SH-SY5Y (cell line): Measurements from ENCODE around the gene RAI14.

Experiments used
- GATA2 ChIP-seq: IDR thresholded peaks from 2 replicates; pipeline ENCODE4 v1.6.1; 2011; ENCODE audit warnings: mild to moderate bottlenecking, low read depth, low read length
- GATA3 ChIP-seq: IDR thresholded peaks from 2 replicates; pipeline ENCODE4 v1.6.1; 2011; ENCODE audit warnings: low read depth, mild to moderate bottlenecking, low read length, moderate library complexity

The RAI14 gene

GRCh38 chr5:34804913-34805312, 148.8 kb downstream of the RAI14 start:
- TF ChIP-seq GATA2 (no peak), GATA3 (no peak)

GRCh38 chr5:34806532-34806931, 150.4 kb downstream of the RAI14 start:
- TF ChIP-seq GATA3 = no peak
- TF ChIP-seq GATA2 = no peak

DNA sequence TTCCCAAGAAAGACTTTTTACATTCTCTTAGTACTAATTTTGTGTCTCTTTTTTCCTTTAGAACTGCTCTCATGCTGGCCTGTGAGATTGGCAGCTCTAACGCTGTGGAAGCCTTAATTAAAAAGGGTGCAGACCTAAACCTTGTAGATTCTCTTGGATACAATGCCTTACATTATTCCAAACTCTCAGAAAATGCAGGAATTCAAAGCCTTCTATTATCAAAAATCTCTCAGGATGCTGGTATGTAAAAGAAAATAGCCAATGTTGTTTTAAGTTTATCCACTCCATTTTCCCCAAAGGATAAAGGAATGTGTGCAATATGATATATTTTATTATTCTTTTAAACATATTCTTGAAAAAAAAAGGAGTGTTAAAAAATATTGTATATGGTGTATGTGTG, 155.6 kb downstream of the RAI14 start:
- TF ChIP-seq GATA2 = no peak
- no peak for TF ChIP-seq GATA3

DNA sequence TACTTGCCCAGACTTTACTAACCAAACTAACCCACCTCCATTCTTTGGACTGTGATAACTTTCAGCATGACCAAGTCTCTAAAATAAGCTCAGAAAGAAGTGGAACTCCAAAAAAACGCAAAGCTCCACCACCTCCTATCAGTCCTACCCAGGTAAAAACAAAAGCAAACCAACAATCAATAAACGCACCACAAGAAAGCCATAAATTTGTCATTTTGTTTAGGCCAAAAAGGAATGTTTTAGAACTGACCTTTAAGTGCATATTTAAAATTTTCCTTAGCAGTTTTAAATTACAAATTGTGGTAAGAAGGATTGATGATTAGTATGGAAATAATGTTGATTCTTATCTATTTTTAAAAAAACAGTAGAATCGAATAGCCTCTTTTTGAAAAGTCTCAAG, 157.4 kb downstream of the RAI14 start:
- TF ChIP-seq GATA3 (no peak), GATA2 (no peak)

GRCh38 chr5:34817558-34818351, 161.6 kb downstream of the RAI14 start:
- no peak for TF ChIP-seq GATA3
- no peak for TF ChIP-seq GATA2

- TF ChIP-seq GATA3 = no peak
- no peak for TF ChIP-seq GATA2
Observed at GRCh38 chr5:34818717-34819116, 162.6 kb downstream of the RAI14 start.

- TF ChIP-seq GATA2 (no peak), GATA3 (no peak)
Observed at GRCh38 chr5:34820593-34820992, 164.5 kb downstream of the RAI14 start.

DNA sequence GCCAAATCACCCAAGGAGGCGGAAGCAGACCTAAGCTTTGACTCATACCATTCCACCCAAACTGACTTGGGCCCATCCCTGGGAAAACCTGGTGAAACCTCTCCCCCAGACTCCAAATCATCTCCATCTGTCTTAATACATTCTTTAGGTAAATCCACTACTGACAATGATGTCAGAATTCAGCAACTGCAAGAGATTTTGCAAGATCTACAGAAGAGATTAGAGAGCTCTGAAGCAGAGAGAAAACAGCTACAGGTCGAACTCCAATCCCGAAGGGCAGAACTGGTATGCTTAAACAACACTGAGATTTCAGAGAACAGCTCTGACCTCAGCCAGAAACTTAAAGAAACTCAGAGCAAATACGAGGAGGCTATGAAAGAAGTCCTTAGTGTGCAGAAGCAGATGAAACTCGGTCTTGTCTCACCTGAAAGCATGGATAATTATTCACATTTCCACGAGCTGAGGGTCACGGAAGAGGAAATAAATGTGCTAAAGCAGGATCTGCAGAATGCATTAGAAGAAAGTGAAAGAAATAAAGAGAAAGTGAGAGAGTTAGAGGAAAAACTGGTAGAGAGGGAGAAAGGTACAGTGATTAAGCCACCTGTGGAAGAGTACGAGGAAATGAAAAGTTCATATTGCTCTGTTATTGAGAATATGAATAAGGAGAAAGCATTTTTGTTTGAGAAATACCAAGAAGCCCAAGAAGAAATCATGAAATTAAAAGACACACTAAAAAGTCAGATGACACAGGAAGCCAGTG, 167.0 kb downstream of the RAI14 start:
- TF ChIP-seq GATA3 (no peak), GATA2 (no peak)

- no peak for TF ChIP-seq GATA2
- TF ChIP-seq GATA3 = no peak
Observed at GRCh38 chr5:34826347-34826746, 170.2 kb downstream of the RAI14 start.

DNA sequence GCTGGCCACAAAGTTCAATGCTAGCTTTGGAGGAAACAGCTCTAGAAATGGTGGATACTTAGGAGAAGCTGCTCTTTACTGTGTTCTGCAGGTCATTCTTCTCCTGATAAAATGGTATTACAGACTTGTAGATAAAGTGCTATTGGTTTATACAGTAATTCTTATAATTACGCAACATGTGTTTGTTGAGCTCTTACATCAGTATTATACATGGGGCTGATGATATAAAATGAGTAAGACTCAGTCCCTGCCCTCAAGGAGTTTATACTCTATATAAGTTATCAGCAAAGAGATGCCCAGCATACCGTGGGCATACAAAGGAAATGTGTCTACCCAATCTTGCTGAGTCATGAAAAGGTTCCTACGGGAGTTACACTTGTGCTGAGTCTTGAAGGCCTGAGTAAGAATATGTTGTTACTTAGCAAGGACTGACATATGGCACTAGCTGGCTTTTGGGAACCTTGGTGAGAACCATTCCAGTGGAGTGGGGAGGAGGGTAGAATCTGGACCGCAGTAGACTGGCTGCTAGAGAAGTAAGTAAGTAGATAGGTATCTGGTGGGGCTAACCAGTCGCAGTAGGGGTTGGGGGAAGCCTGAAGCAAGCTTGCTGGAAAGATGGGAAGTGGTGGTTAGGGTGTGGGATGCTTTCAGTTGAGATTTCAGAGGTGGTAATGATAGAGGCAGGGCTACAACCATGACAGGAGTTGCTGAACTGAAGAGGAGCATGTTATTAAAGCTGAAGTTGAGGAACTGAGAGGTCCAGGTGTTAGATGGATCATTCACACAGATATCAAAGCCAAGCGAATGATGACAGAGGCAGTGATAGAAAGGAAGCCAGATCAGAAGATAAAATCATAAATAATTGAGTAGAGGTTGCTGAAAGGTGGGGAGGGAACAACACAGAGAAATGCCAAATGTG, 171.7 kb downstream of the RAI14 start:
- no peak for TF ChIP-seq GATA2
- no peak for TF ChIP-seq GATA3

- TF ChIP-seq GATA2 (no peak), GATA3 (no peak)
Observed at GRCh38 chr5:34831303-34831702, 175.2 kb downstream of the RAI14 start.

- TF ChIP-seq GATA2 (no peak), GATA3 (no peak)
Observed at GRCh38 chr5:34832568-34832967, 176.4 kb downstream of the RAI14 start.

DNA sequence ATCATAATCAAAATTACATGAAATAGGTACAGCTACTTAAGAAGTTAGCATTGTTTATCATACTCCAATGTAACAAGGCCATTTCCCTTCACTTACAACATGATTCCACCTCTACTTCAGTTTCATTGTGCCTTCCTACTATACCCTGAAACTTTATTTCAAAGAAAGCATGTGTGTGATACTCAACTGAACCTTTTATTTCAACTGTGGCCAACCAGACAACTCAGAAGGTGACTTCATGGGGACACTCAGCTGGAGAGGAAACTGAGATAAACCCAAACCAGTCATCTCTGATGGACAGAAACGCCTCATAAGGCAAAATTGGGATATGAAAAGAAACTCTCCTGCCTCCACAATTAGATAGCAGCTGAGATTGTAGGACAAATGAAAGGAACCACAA, 177.0 kb downstream of the RAI14 start:
- TF ChIP-seq GATA3 (no peak), GATA2 (no peak)
